Panc1 (cell line): Measurements from ENCODE around the gene GAGE12J.

Experiments used
- CTCF ChIP-seq: fragments of 450-650 bp; IDR thresholded peaks from 2 replicates; pipeline ENCODE4 v1.5.1; 2017; ENCODE audit warnings: mild to moderate bottlenecking
- POLR2AphosphoS5 ChIP-seq: IDR thresholded peaks from 2 replicates; pipeline ENCODE4 v1.6.1; 2012; ENCODE audit warnings: mild to moderate bottlenecking, low read depth, low read length, moderate library complexity

- no peak for TF ChIP-seq POLR2AphosphoS5
- no peak for TF ChIP-seq CTCF
Measured at GRCh38 chrX:49310371-49310770, 11.5 kb upstream of the GAGE12J start.
